Smooth muscle cell (in vitro differentiated cells): Measurements from ENCODE around the gene PRKCZ. TPM values are rescaled to one million over a fixed set of nuclear protein-coding genes. Genes with fewer than 3 reads are reported as not detected.

Source experiments
- DNase-seq: peaks from one replicate; lab custom pipeline; 2025; ENCODE audit not compliant: unreplicated experiment; lab: John Stamatoyannopoulos, UW
- H2AFZ ChIP-seq: fragments of 200-600 bp; sonication (generic); 2 replicates; pipeline ENCODE4 v1.6.0; 2016; ENCODE audit warnings: antibody characterized with exemption, low read depth, mild to moderate bottlenecking
- H3F3A ChIP-seq: fragments of 200-600 bp; sonication (generic); 2 replicates; pipeline ENCODE4 v1.6.0; 2017; ENCODE audit warnings: antibody characterized with exemption, low read depth
- H3K27ac ChIP-seq: fragments of 200-600 bp; sonication (generic); 2 replicates; pipeline ENCODE4 v1.5.1; 2016; ENCODE audit warnings: low read depth, mild to moderate bottlenecking
- H3K27me3 ChIP-seq: fragments of 200-600 bp; sonication (generic); 2 replicates; pipeline ENCODE4 v1.6.1; 2016; ENCODE audit warnings: low read depth, mild to moderate bottlenecking
- H3K36me3 ChIP-seq: fragments of 200-600 bp; sonication (generic); 2 replicates; pipeline ENCODE4 v1.5.1; 2016; ENCODE audit warnings: low read depth
- H3K4me1 ChIP-seq: fragments of 200-600 bp; sonication (generic); 2 replicates; pipeline ENCODE4 v1.5.1; 2016; ENCODE audit warnings: low read depth
- H3K4me2 ChIP-seq: fragments of 200-600 bp; sonication (generic); 2 replicates; pipeline ENCODE4 v1.6.0; 2016; ENCODE audit warnings: mild to moderate bottlenecking
- H3K4me3 ChIP-seq: fragments of 200-600 bp; sonication (generic); 2 replicates; pipeline ENCODE4 v1.5.1; 2016; ENCODE audit warnings: mild to moderate bottlenecking
- H3K79me2 ChIP-seq: fragments of 200-600 bp; sonication (generic); 2 replicates; pipeline ENCODE4 v1.6.0; 2016; ENCODE audit warnings: low read depth, mild to moderate bottlenecking
- H3K9ac ChIP-seq: fragments of 200-600 bp; sonication (generic); 2 replicates; pipeline ENCODE4 v1.6.0; 2016; ENCODE audit warnings: low read depth
- H3K9me3 ChIP-seq: fragments of 200-600 bp; sonication (generic); replicated peaks from 2 replicates; pipeline ENCODE4 v1.5.1; 2016; ENCODE audit warnings: low read depth
- H4K20me1 ChIP-seq: fragments of 200-600 bp; sonication (generic); 2 replicates; pipeline ENCODE4 v1.6.0; 2016; ENCODE audit warnings: low read depth
- CTCF ChIP-seq: fragments of 200-600 bp; sonication (generic); IDR thresholded peaks from 2 replicates; pipeline ENCODE4 v1.5.1; 2017; ENCODE audit warnings: borderline replicate concordance, mild to moderate bottlenecking, antibody characterized with exemption; ENCODE audit not compliant: insufficient read depth, poor library complexity, severe bottlenecking
- WGBS: methylation state at CpG from one replicate; pipeline ENCODE4 v1.1.7; 2016; ENCODE audit warnings: low lambda C conversion rate; 5-methylcytosine and 5-hydroxymethylcytosine counted together
- polyA plus RNA-seq: library from polyadenylated mRNA; unstranded; fragments of >200 nt; fragmentation: Nextera tagmentation; extraction: Ambion mirVana; gene quantifications from 2 replicates; pipeline ENCODE4 v1.2.1, GENCODE V29; 2016
- total RNA-seq: library from RNA; depleted of rRNA; stranded (reverse); fragments of >200 nt; gene quantifications from 2 replicates; pipeline ENCODE4 v1.2.3, GENCODE V29; 2014

PRKCZ gene
- total and polyA plus RNA-seq, 2 experiments from 2014 or later = 5.8 to 10.3 TPM

GRCh38 chr1:2102753-2103152 lies 52.5 kb downstream of the PRKCZ start:
- DNase-seq = no peak
- no peak overlapping the region for H3K9ac ChIP-seq
- H2AFZ ChIP-seq = no peak overlapping the region
- H3K4me3 ChIP-seq = no peak overlapping the region
- WGBS = 95% methylated on average over 12 of the region's 12 CpGs
- H3F3A ChIP-seq = no peaks in the 10 kb centered on the region
- H4K20me1 ChIP-seq = no peaks in the 10 kb centered on the region
- no peaks in the 10 kb centered on the region for H3K4me1 ChIP-seq
- no peak for TF ChIP-seq CTCF
- no peaks in the 10 kb centered on the region for H3K9me3 ChIP-seq
- no peaks in the 10 kb centered on the region for H3K27me3 ChIP-seq
- no peak overlapping the region for H3K27ac ChIP-seq
- H3K36me3 ChIP-seq = no peaks in the 10 kb centered on the region
- no peak overlapping the region for H3K4me2 ChIP-seq
- no peaks in the 10 kb centered on the region for H3K79me2 ChIP-seq

GRCh38 chr1:2103266-2103900 lies 53.2 kb downstream of the PRKCZ start:
- Histone ChIP-seq H3K27me3 (no peaks in the 10 kb centered on the region), H3K79me2 (no peaks in the 10 kb centered on the region), H3K36me3 (no peaks in the 10 kb centered on the region), H3K9ac (no peak overlapping the region), H2AFZ (no peak overlapping the region), H3K27ac (no peak overlapping the region), H4K20me1 (no peaks in the 10 kb centered on the region), H3K4me2 (no peak overlapping the region), H3K4me3 (no peak overlapping the region), H3K9me3 (no peaks in the 10 kb centered on the region), H3K4me1 (no peaks in the 10 kb centered on the region), H3F3A (no peaks in the 10 kb centered on the region)
- TF ChIP-seq CTCF = no peak
- WGBS = 96% methylated on average over 25 of the region's 25 CpGs
- DNase-seq = no peak

GRCh38 chr1:2103901-2104590 lies 53.8 kb downstream of the PRKCZ start:
- no peaks in the 10 kb centered on the region for H3K36me3 ChIP-seq
- H3K4me3 ChIP-seq = no peak overlapping the region
- no peak overlapping the region for H3K9ac ChIP-seq
- no peaks in the 10 kb centered on the region for H3F3A ChIP-seq
- H2AFZ ChIP-seq = no peak overlapping the region
- H3K9me3 ChIP-seq = no peaks in the 10 kb centered on the region
- no peaks in the 10 kb centered on the region for H4K20me1 ChIP-seq
- TF ChIP-seq CTCF = no peak
- no peaks in the 10 kb centered on the region for H3K79me2 ChIP-seq
- H3K4me1 ChIP-seq = no peaks in the 10 kb centered on the region
- H3K27me3 ChIP-seq = no peaks in the 10 kb centered on the region
- H3K27ac ChIP-seq = no peak overlapping the region
- no peak overlapping the region for H3K4me2 ChIP-seq
- WGBS = 81% methylated on average over 22 of the region's 22 CpGs
- DNase-seq = no peak
